HCT116 (cell line): ENCODE results near the gene KMT2D. TPM values are rescaled to one million over a fixed set of nuclear protein-coding genes. Genes with fewer than 3 reads are reported as not detected.

Source experiments
- ATAC-seq: fragments of 200-7000 bp; cut with Tn5 transposase; 2 replicates; pipeline ENCODE4 v1.9.1; 2020; ENCODE audit warnings: mild to moderate bottlenecking, moderate library complexity
- BruUV-seq: library from RNA; stranded (reverse); fragments of 400-500 nt; replicated peaks from 2 replicates; lab custom pipeline; 2021; lab: Mats Ljungman, UMichigan
- CTCF ChIA-PET: fragments of 300-600 bp; sonication (Branson Sonifier 250); formaldehyde crosslinking; loops from one replicate; lab custom pipeline; 2021; ENCODE audit warnings: antibody characterized with exemption; lab: Charles Lee
- POLR2A ChIA-PET: fragments of 300-600, 350-600 bp; sonication (Branson Sonifier 250); formaldehyde crosslinking; loops from one replicate; lab custom pipeline; 2021; ENCODE audit warnings: antibody characterized with exemption; lab: Charles Lee
- RAD21 ChIA-PET, 2 experiments: fragments of 300-600 bp; sonication (Branson Sonifier 250); formaldehyde crosslinking; loops; one replicate each; lab custom pipeline; 2023; ENCODE audit warnings: low total read pairs in 2 of 2; ENCODE audit not compliant: uncharacterized antibody in 2 of 2, unreplicated experiment in 2 of 2, low non-redundant PET in 1 of 2; lab: Charles Lee
- DNase-seq: peaks from one replicate; pipeline ENCODE4 v3.0.0-alpha.2; 2010; ENCODE audit warnings: low read depth, low spot score
- H2AFZ ChIP-seq: fragments of 200-600 bp; shearing (Covaris generic), sonication (generic); 2 replicates; pipeline ENCODE4 v1.6.1; 2017; ENCODE audit warnings: low read depth, mixed run types, mixed read lengths, antibody characterized with exemption, low read length; ENCODE audit not compliant: poor library complexity, severe bottlenecking
- H3K27ac ChIP-seq: 2 replicates; pipeline ENCODE4 v1.5.1; 2012; ENCODE audit warnings: low read depth, low read length
- H3K27me3 ChIP-seq: fragments of 200-600 bp; sonication (generic); 2 replicates; pipeline ENCODE4 v1.6.1; 2016; ENCODE audit warnings: mixed run types, low read length, mixed read lengths; ENCODE audit not compliant: insufficient read depth
- H3K36me3 ChIP-seq, 2 experiments: fragments of 200-500 bp in 1 of 2; fragments of 200-600 bp in 1 of 2; sonication (Bioruptor generic) in 1 of 2; sonication (generic) in 1 of 2; 2 replicates each; pipeline versions ENCODE4 v1.5.1 to v1.6.1; 2014 to 2016; ENCODE audit warnings: low read length in 2 of 2, inconsistent platforms in 1 of 2, mixed read lengths in 1 of 2, mixed run types in 1 of 2; ENCODE audit not compliant: insufficient read depth in 2 of 2, control insufficient read depth in 1 of 2
- H3K4me1 ChIP-seq, 2 experiments: fragments of 200-600 bp in 1 of 2; sonication (generic) in 1 of 2; 2 replicates each; pipeline versions ENCODE4 v1.5.1 to v1.6.1; 2012 to 2017; ENCODE audit warnings: low read length in 2 of 2, inconsistent platforms in 1 of 2, mild to moderate bottlenecking in 1 of 2, mixed read lengths in 1 of 2, mixed run types in 1 of 2, moderate library complexity in 1 of 2; ENCODE audit not compliant: insufficient read depth in 2 of 2, control insufficient read depth in 1 of 2
- H3K4me2 ChIP-seq: fragments of 200-600 bp; sonication (generic); 2 replicates; pipeline ENCODE4 v1.6.1; 2017; ENCODE audit warnings: mixed run types, low read length, mixed read lengths
- H3K4me3 ChIP-seq, 2 experiments: fragments of 200-600 bp in 1 of 2; sonication (generic) in 1 of 2; replicated peaks in 1 of 2; 2 replicates each; pipeline ENCODE4 v1.5.1; 2011 to 2016; ENCODE audit warnings: low read length in 2 of 2, control low read depth in 1 of 2, low read depth in 1 of 2, mild to moderate bottlenecking in 1 of 2, mixed read lengths in 1 of 2, mixed run types in 1 of 2
- H3K79me2 ChIP-seq: fragments of 200-600 bp; sonication (generic); 2 replicates; pipeline ENCODE4 v1.6.1; 2017; ENCODE audit warnings: mild to moderate bottlenecking, mixed run types, low read length, moderate library complexity, mixed read lengths; ENCODE audit not compliant: insufficient read depth
- H3K9ac ChIP-seq: fragments of 200-600 bp; sonication (generic); 2 replicates; pipeline ENCODE4 v1.6.1; 2016; ENCODE audit warnings: low read length, mixed read lengths
- H3K9me2 ChIP-seq: fragments of 200-600 bp; sonication (generic), shearing (Covaris generic); 2 replicates; pipeline ENCODE4 v1.6.1; 2017; ENCODE audit warnings: mixed run types, mild to moderate bottlenecking, moderate library complexity; ENCODE audit not compliant: insufficient read depth
- H3K9me3 ChIP-seq, 2 experiments: fragments of 200-500 bp in 1 of 2; fragments of 200-600 bp in 1 of 2; sonication (Bioruptor generic) in 1 of 2; sonication (generic) in 1 of 2; 2 replicates each; pipeline ENCODE4 v1.6.1; 2014 to 2017; ENCODE audit warnings: low read length in 2 of 2, mixed read lengths in 2 of 2, inconsistent platforms in 1 of 2, low read depth in 1 of 2, mild to moderate bottlenecking in 1 of 2, mixed run types in 1 of 2, moderate library complexity in 1 of 2; ENCODE audit not compliant: control insufficient read depth in 1 of 2, insufficient read depth in 1 of 2
- H4K20me1 ChIP-seq: fragments of 200-600 bp; sonication (generic), shearing (Covaris generic); 2 replicates; pipeline ENCODE4 v1.6.1; 2017; ENCODE audit warnings: mixed run types, mild to moderate bottlenecking, moderate library complexity; ENCODE audit not compliant: insufficient read depth
- CBX3 ChIP-seq: IDR thresholded peaks from 2 replicates; pipeline ENCODE4 v1.6.1; 2012; ENCODE audit warnings: low read depth
- CEBPB ChIP-seq: IDR thresholded peaks from 2 replicates; pipeline ENCODE4 v1.6.1; 2012; ENCODE audit warnings: low read depth
- EGR1 ChIP-seq: IDR thresholded peaks from 2 replicates; pipeline ENCODE4 v1.6.1; 2012; ENCODE audit warnings: low read depth
- ELF1 ChIP-seq: IDR thresholded peaks from 2 replicates; pipeline ENCODE4 v1.6.1; 2012; ENCODE audit warnings: low read depth, borderline replicate concordance
- EZH2phosphoT487 ChIP-seq: fragments of 200-600 bp; IDR thresholded peaks from 2 replicates; pipeline ENCODE4 v1.6.1; 2018; ENCODE audit warnings: antibody characterized with exemption, borderline replicate concordance
- FOSL1 ChIP-seq: IDR thresholded peaks from 2 replicates; pipeline ENCODE4 v1.6.1; 2012; ENCODE audit warnings: low read depth
- JUND ChIP-seq: IDR thresholded peaks from 2 replicates; pipeline ENCODE4 v1.6.1; 2012
- POLR2AphosphoS5 ChIP-seq: IDR thresholded peaks from 2 replicates; pipeline ENCODE4 v1.6.1; 2011; ENCODE audit warnings: mild to moderate bottlenecking, low read depth, low read length, moderate library complexity
- RAD21 ChIP-seq: IDR thresholded peaks from 2 replicates; pipeline ENCODE4 v1.6.1; 2012; ENCODE audit warnings: low read depth, mild to moderate bottlenecking
- SIN3A ChIP-seq: IDR thresholded peaks from 2 replicates; pipeline ENCODE4 v1.6.1; 2012; ENCODE audit warnings: low read depth
- SP1 ChIP-seq: IDR thresholded peaks from 2 replicates; pipeline ENCODE4 v1.6.1; 2012; ENCODE audit warnings: low read depth
- SRF ChIP-seq: IDR thresholded peaks from 2 replicates; pipeline ENCODE4 v1.6.1; 2012; ENCODE audit warnings: low read depth
- TCF7L2 ChIP-seq: IDR thresholded peaks from 2 replicates; pipeline ENCODE4 v1.7.0; 2011; ENCODE audit warnings: borderline replicate concordance, inconsistent platforms; ENCODE audit not compliant: insufficient read depth, insufficient read length; ENCODE audit errors: extremely low read depth
- YY1 ChIP-seq: IDR thresholded peaks from 2 replicates; pipeline ENCODE4 v1.6.1; 2011; ENCODE audit warnings: low read length, low read depth, moderate library complexity, mild to moderate bottlenecking; ENCODE audit not compliant: insufficient replicate concordance; ENCODE audit errors: extremely low read depth
- ZFX ChIP-seq: fragments of 450-650 bp; IDR thresholded peaks from 2 replicates; pipeline ENCODE4 v1.6.1; 2017
- ZNF274 ChIP-seq: fragments of 200-500 bp; sonication (Bioruptor generic); IDR thresholded peaks from 2 replicates; pipeline ENCODE4 v1.6.1; 2014; ENCODE audit warnings: mild to moderate bottlenecking, low read depth, low read length, inconsistent platforms
- intact Hi-C: fragments of 100-400 bp; cut with micrococcal nuclease; formaldehyde crosslinking; loops from 2 replicates; pipeline ENCODE4 v1.10.0; 2022
- total RNA-seq: library from RNA; stranded (reverse); gene quantifications from one replicate; pipeline ENCODE4 v1.2.1, GENCODE V29; 2021; ENCODE audit not compliant: unreplicated experiment
- TF ChIP-seq, protein P1 (sequence below), 3 experiments: fragments of 200-600 bp in 1 of 3; sonication (generic) in 1 of 3; IDR thresholded peaks in 2 of 3; conservative IDR thresholded peaks in 1 of 3; 2 replicates each; pipeline ENCODE4 v1.5.1; 2012 to 2017; ENCODE audit warnings: low read depth in 2 of 3, low read length in 2 of 3, antibody characterized with exemption in 1 of 3, borderline replicate concordance in 1 of 3, control low read depth in 1 of 3, mild to moderate bottlenecking in 1 of 3, mixed read lengths in 1 of 3, mixed run types in 1 of 3, moderate library complexity in 1 of 3; ENCODE audit not compliant: insufficient read depth in 1 of 3
- TF ChIP-seq, protein P2 (sequence below): IDR thresholded peaks from 2 replicates; pipeline ENCODE4 v1.6.1; 2012
- TF ChIP-seq, protein P3 (sequence below): IDR thresholded peaks from 2 replicates; pipeline ENCODE4 v1.6.1; 2012; ENCODE audit warnings: low read depth

The KMT2D gene
- total RNA-seq, 1 experiment from 2014 or later, result 71.3 TPM

DNA sequence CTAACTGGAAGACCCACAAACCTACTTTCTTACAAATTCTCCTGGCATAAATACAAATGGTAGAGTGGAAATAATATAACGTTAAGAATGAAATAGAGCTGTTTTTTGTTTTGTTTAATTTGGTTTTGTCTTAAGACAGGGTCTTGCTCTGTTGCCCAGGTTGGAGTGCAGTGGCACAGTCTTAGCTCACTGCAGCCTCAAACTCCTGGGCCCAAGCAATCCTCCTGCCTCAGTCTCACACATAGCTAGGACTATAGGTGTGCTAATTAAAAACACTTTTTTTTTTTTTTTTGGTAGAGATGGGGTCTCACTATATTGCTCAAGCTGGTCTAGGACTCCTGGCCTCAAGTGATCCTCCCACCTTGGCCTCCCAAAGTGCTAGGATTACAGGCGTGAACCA, 38.1 kb upstream of the KMT2D start:
- POLR2A ChIA-PET, result interaction anchor here (0.8 to 1.2 kb wide), 4 partner anchors 10 to 33 kb away, joined by 3 to 5 read pairs (median 4); partner anchors contain the start of genes LMBR1L and TUBA1B
- CTCF ChIA-PET, result interaction anchor here (0.7 to 4.9 kb wide), 12 partner anchors 10 to 90 kb away, joined by 3 to 59 read pairs (median 4); partner anchors contain the start of genes RHEBL1, TUBA1A and TUBA1B
- no TSS peak for BruUV-seq
- TF ChIP-seq ELF1 (no peak), ZNF274 (no peak), CBX3 (no peak), EGR1 (no peak), SP1 (no peak), YY1 (no peak), TCF7L2 (no peak), SIN3A (no peak), FOSL1 (no peak), POLR2AphosphoS5 (no peak), RAD21 (no peak), JUND (no peak), SRF (no peak), ZFX (no peak), EZH2phosphoT487 (no peak), CEBPB (no peak)
- TF ChIP-seq, protein P1, sequence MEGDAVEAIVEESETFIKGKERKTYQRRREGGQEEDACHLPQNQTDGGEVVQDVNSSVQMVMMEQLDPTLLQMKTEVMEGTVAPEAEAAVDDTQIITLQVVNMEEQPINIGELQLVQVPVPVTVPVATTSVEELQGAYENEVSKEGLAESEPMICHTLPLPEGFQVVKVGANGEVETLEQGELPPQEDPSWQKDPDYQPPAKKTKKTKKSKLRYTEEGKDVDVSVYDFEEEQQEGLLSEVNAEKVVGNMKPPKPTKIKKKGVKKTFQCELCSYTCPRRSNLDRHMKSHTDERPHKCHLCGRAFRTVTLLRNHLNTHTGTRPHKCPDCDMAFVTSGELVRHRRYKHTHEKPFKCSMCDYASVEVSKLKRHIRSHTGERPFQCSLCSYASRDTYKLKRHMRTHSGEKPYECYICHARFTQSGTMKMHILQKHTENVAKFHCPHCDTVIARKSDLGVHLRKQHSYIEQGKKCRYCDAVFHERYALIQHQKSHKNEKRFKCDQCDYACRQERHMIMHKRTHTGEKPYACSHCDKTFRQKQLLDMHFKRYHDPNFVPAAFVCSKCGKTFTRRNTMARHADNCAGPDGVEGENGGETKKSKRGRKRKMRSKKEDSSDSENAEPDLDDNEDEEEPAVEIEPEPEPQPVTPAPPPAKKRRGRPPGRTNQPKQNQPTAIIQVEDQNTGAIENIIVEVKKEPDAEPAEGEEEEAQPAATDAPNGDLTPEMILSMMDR (IDR thresholded peaks at IDR 0.05 in 2 of 3, conservative IDR thresholded peaks at IDR 0.05 in 1 of 3; ENCODE audit: borderline replicate concordance in 1 of 3, insufficient read depth in 1 of 3, low read depth in 2 of 3, low read length in 2 of 3), result no peak
- TF ChIP-seq, protein P2, sequence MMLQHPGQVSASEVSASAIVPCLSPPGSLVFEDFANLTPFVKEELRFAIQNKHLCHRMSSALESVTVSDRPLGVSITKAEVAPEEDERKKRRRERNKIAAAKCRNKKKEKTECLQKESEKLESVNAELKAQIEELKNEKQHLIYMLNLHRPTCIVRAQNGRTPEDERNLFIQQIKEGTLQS, result no peak
- TF ChIP-seq, protein P3, sequence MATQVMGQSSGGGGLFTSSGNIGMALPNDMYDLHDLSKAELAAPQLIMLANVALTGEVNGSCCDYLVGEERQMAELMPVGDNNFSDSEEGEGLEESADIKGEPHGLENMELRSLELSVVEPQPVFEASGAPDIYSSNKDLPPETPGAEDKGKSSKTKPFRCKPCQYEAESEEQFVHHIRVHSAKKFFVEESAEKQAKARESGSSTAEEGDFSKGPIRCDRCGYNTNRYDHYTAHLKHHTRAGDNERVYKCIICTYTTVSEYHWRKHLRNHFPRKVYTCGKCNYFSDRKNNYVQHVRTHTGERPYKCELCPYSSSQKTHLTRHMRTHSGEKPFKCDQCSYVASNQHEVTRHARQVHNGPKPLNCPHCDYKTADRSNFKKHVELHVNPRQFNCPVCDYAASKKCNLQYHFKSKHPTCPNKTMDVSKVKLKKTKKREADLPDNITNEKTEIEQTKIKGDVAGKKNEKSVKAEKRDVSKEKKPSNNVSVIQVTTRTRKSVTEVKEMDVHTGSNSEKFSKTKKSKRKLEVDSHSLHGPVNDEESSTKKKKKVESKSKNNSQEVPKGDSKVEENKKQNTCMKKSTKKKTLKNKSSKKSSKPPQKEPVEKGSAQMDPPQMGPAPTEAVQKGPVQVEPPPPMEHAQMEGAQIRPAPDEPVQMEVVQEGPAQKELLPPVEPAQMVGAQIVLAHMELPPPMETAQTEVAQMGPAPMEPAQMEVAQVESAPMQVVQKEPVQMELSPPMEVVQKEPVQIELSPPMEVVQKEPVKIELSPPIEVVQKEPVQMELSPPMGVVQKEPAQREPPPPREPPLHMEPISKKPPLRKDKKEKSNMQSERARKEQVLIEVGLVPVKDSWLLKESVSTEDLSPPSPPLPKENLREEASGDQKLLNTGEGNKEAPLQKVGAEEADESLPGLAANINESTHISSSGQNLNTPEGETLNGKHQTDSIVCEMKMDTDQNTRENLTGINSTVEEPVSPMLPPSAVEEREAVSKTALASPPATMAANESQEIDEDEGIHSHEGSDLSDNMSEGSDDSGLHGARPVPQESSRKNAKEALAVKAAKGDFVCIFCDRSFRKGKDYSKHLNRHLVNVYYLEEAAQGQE, result no peak
- no peaks in the 10 kb centered on the region for H3K79me2 ChIP-seq
- RAD21 ChIA-PET, result no interaction called here
- ATAC-seq (no peak), DNase-seq (no peak)
- H3K4me1 ChIP-seq, result no peaks in the 10 kb centered on the region
- no peak overlapping the region for H3K4me2 ChIP-seq
- H4K20me1 ChIP-seq, result no peaks in the 10 kb centered on the region
- H3K36me3 ChIP-seq, result peaks cover 8 to 12% of the 10 kb centered on the region in 2 experiments; a peak in 1 of 4 replicates
- no peaks in the 10 kb centered on the region for H3K9me2 ChIP-seq
- H3K27me3 ChIP-seq, result no peaks in the 10 kb centered on the region
- no peaks in the 10 kb centered on the region for H3K9me3 ChIP-seq
- intact Hi-C loops, result no loop called here
- no peak overlapping the region for H3K9ac ChIP-seq
- H3K27ac ChIP-seq, result no peak overlapping the region
- H2AFZ ChIP-seq, result no peak overlapping the region
- no peak overlapping the region for H3K4me3 ChIP-seq
